ENCODE measurements around the gene ACAD10. TPM values are rescaled to one million over a fixed set of nuclear protein-coding genes. Genes with fewer than 3 reads are reported as not detected.
A peak's percentile ranks its signal among the peaks of the same experiment; 100 is the strongest.

Gene ACAD10
- total RNA-seq, 1 donor from 2014 or later: 49.9 TPM

- no peak for TF ChIP-seq CTCF (conservative IDR thresholded peaks at IDR 0.05)
- no peak for DNase-seq (ENCODE audit: extremely low spot score, unreplicated experiment)
- Mint-ChIP-seq H3K9me3 (peaks cover 6% of the 10 kb centered on the region), H3K36me3 (peaks cover 13% of the 10 kb centered on the region), H3K4me1 (ENCODE audit: unreplicated experiment) (peaks cover 7% of the 10 kb centered on the region), H3K4me3 (no peak overlapping the region), H3K27me3 (no peaks in the 10 kb centered on the region), H3K27ac (peak overlapping the region; percentile 30)
Observed at GRCh38 chr12:111780615-111781014, 94.8 kb downstream of the ACAD10 start.

GRCh38 chr12:111781085-111781658 is 95.3 kb downstream of the ACAD10 start:
- peaks cover 2% of the 10 kb centered on the region for H3K4me1 Mint-ChIP-seq (ENCODE audit: unreplicated experiment)
- H3K27me3 Mint-ChIP-seq: no peaks in the 10 kb centered on the region
- peaks cover 13% of the 10 kb centered on the region for H3K36me3 Mint-ChIP-seq
- H3K9me3 Mint-ChIP-seq: peaks cover 6% of the 10 kb centered on the region
- H3K4me3 Mint-ChIP-seq: no peak overlapping the region
- TF ChIP-seq CTCF (conservative IDR thresholded peaks at IDR 0.05): no peak
- no peak for DNase-seq (ENCODE audit: extremely low spot score, unreplicated experiment)
- no peak overlapping the region for H3K27ac Mint-ChIP-seq

GRCh38 chr12:111783046-111783445 is 97.2 kb downstream of the ACAD10 start:
- H3K27me3 Mint-ChIP-seq: no peaks in the 10 kb centered on the region
- no peak for TF ChIP-seq CTCF (conservative IDR thresholded peaks at IDR 0.05)

GRCh38 chr12:111784953-111785352 is 99.1 kb downstream of the ACAD10 start:
- H3K4me3 Mint-ChIP-seq: no peak overlapping the region
- no peak for DNase-seq (ENCODE audit: extremely low spot score, unreplicated experiment)
- no peak for TF ChIP-seq CTCF (conservative IDR thresholded peaks at IDR 0.05)
- H3K27me3 Mint-ChIP-seq: no peaks in the 10 kb centered on the region
- peaks cover 13% of the 10 kb centered on the region for H3K36me3 Mint-ChIP-seq
- peaks cover 6% of the 10 kb centered on the region for H3K9me3 Mint-ChIP-seq
- no peak overlapping the region for H3K27ac Mint-ChIP-seq
- no peaks in the 10 kb centered on the region for H3K4me1 Mint-ChIP-seq (ENCODE audit: unreplicated experiment)

More at GRCh38 chr12:111783046-111783445, 97.2 kb downstream of the ACAD10 start:
- H3K36me3 Mint-ChIP-seq: peaks cover 13% of the 10 kb centered on the region
- H3K9me3 Mint-ChIP-seq: peaks cover 6% of the 10 kb centered on the region
- H3K27ac Mint-ChIP-seq: no peak overlapping the region
- DNase-seq (ENCODE audit: extremely low spot score, unreplicated experiment): no peak
- H3K4me1 Mint-ChIP-seq (ENCODE audit: unreplicated experiment): no peaks in the 10 kb centered on the region
- H3K4me3 Mint-ChIP-seq: no peak overlapping the region

- Mint-ChIP-seq H3K4me1 (ENCODE audit: unreplicated experiment) (no peaks in the 10 kb centered on the region), H3K4me3 (no peak overlapping the region), H3K9me3 (peaks cover 1% of the 10 kb centered on the region), H3K27me3 (no peaks in the 10 kb centered on the region), H3K27ac (no peak overlapping the region), H3K36me3 (peaks cover 9% of the 10 kb centered on the region)
- DNase-seq (ENCODE audit: extremely low spot score, unreplicated experiment): no peak
- no peak for TF ChIP-seq CTCF (conservative IDR thresholded peaks at IDR 0.05)
Observed at GRCh38 chr12:111785651-111786050, 99.8 kb downstream of the ACAD10 start.
